ENCODE results near the gene MUC12. TPM values are rescaled to one million over a fixed set of nuclear protein-coding genes. Genes with fewer than 3 reads are reported as not detected.

The MUC12 gene
- total and polyA plus RNA-seq, 9 of the 15 experiments (the other 6 are each of a cell fraction or from before 2014, with no cell fraction given) = 0.23 to 1.2 (median 0.79) TPM; not detected in 1

- POLR2A ChIA-PET = interaction anchor here (1.0 kb wide), 1 partner anchor 8 kb away, joined by 4 read pairs; no protein-coding TSS in a partner anchor
- Histone ChIP-seq H4K20me1 (replicated peaks; ENCODE audit: control insufficient read depth, insufficient read depth, low read length) (no peaks in the 10 kb centered on the region), H3K4me1 (replicated peaks in 1 of 2; ENCODE audit: control insufficient read depth in 2 of 2, insufficient read depth in 2 of 2, low read length in 2 of 2) (no peaks in the 10 kb centered on the region), H3K9me1 (ENCODE audit: control insufficient read depth, insufficient read depth, low read length) (no peaks in the 10 kb centered on the region), H3K36me3 (ENCODE audit: control insufficient read depth, insufficient read depth, low read length) (no peaks in the 10 kb centered on the region), H3K4me3 (no peak overlapping the region), H3K27me3 (ENCODE audit: control insufficient read depth in 2 of 2, insufficient read depth in 2 of 2, low read length in 2 of 2) (peaks cover 5 to 30% of the 10 kb centered on the region in 2 experiments; a peak in 4 of 5 replicates), H3K9me3 (replicated peaks; ENCODE audit: control insufficient read depth, insufficient read depth, low read depth, low read length) (no peaks in the 10 kb centered on the region), H2AFZ (ENCODE audit: low read depth, low read length) (no peak overlapping the region), H3K27ac (ENCODE audit: extremely low read depth, low read depth, low read length) (no peak overlapping the region), H3K79me2 (ENCODE audit: control insufficient read depth, insufficient read depth, low read length) (no peaks in the 10 kb centered on the region), H3K4me2 (ENCODE audit: insufficient read depth, low read length) (no peak overlapping the region), H3K9ac (ENCODE audit: insufficient read depth in 1 of 2, low read depth in 2 of 2, low read length in 2 of 2) (no peak overlapping the region)
- DNase-seq (ENCODE audit: extremely low read depth in 1 of 4, low spot score in 3 of 4) = no peak
- no TSS peak for BruUV-seq (replicated peaks)
- in situ Hi-C loops (cut with MboI) = no loop called here
- TF ChIP-seq, protein P1, sequence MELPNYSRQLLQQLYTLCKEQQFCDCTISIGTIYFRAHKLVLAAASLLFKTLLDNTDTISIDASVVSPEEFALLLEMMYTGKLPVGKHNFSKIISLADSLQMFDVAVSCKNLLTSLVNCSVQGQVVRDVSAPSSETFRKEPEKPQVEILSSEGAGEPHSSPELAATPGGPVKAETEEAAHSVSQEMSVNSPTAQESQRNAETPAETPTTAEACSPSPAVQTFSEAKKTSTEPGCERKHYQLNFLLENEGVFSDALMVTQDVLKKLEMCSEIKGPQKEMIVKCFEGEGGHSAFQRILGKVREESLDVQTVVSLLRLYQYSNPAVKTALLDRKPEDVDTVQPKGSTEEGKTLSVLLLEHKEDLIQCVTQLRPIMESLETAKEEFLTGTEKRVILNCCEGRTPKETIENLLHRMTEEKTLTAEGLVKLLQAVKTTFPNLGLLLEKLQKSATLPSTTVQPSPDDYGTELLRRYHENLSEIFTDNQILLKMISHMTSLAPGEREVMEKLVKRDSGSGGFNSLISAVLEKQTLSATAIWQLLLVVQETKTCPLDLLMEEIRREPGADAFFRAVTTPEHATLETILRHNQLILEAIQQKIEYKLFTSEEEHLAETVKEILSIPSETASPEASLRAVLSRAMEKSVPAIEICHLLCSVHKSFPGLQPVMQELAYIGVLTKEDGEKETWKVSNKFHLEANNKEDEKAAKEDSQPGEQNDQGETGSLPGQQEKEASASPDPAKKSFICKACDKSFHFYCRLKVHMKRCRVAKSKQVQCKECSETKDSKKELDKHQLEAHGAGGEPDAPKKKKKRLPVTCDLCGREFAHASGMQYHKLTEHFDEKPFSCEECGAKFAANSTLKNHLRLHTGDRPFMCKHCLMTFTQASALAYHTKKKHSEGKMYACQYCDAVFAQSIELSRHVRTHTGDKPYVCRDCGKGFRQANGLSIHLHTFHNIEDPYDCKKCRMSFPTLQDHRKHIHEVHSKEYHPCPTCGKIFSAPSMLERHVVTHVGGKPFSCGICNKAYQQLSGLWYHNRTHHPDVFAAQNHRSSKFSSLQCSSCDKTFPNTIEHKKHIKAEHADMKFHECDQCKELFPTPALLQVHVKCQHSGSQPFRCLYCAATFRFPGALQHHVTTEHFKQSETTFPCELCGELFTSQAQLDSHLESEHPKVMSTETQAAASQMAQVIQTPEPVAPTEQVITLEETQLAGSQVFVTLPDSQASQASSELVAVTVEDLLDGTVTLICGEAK (IDR thresholded peaks at IDR 0.05) = no peak
- TF ChIP-seq, protein P1 (CRISPR knock-in tag; IDR thresholded peaks at IDR 0.05) = no peak
- peak; percentile 54 for TF ChIP-seq ZFP36 (IDR thresholded peaks at IDR 0.05; ENCODE audit: low read depth, low read length, partially characterized antibody)
- TF ChIP-seq RBM25 (IDR thresholded peaks at IDR 0.05; ENCODE audit: low read depth, low read length, severe bottlenecking) = peak; percentile 62
- WGBS (ENCODE audit: insufficient coverage, low coverage, missing lambda C conversion rate) = 0% methylated on average over 4 of the region's 4 CpGs
- intact Hi-C loops (cut with micrococcal nuclease) = no loop called here
- FAIRE-seq = no peak
- no peak for ATAC-seq
- CTCF ChIA-PET (ENCODE audit: low intra/inter-chr PET ratio) = no interaction called here
Observed at GRCh38 chr7:100978300-100978699, 8.9 kb downstream of the MUC12 start.

Measured in K562 (cell line).